H54 (cell line): ENCODE measurements around the gene DRICH1.
"Not testable (repeated sequence)": the region's sequence is repeated elsewhere in the genome, so short reads cannot be mapped to it uniquely, and the experiment has no call there.

ENCODE experiments used
- DNase-seq: peaks from one replicate; pipeline ENCODE4 v3.0.0; 2011; ENCODE audit warnings: low spot score, mixed read lengths; ENCODE audit not compliant: insufficient read length
- FAIRE-seq: peaks from 3 replicates; lab custom pipeline; 2011; peaks lifted over from hg19 to GRCh38; lab: Jason Lieb, UNC
- POLR2A ChIP-seq: IDR thresholded peaks from 2 replicates; pipeline ENCODE4 v1.6.1; 2011; ENCODE audit warnings: low read depth, mild to moderate bottlenecking, low read length

DRICH1 gene

DNA sequence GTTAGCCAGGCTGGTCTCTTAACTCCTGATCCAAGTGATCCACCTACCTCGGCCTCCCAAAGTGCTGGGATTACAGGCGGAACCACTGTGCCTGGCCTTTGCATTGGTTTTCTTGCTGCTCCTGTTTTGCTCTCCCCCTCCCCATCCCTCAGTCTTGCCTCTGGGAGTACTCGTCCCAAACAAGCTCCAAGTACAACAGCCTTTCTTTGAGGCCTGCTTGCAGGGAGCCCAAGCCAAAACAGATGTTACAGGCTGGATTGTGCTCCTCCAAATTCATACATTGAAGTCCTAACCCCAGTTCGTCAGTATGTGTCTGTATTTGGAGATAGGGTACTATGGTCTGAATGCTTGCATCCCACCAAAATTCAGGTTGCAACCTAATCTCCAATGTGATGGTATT, 60.6 kb downstream of the DRICH1 start:
- TF ChIP-seq POLR2A = no peak
- FAIRE-seq = no peak
- DNase-seq = no peak

DNA sequence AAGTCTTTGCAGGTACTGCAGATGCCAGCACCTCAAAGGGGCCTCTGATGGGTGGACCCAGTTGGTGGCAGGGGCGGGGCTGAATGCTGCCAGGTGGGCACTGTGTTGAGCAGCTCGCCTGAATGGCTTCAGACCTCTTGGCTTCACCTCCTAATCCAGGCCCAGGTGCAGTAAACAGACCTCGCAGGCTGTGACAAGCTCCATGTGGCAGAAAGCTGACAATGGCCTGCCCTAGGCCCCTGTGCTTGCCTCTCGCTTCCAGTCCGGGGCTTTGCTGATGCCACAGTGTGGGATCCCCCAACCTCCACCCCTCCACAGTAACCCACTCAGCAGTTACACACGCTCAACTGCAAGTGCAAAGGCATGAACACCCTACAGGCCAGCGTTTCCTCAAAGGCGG, 61.4 kb downstream of the DRICH1 start:
- FAIRE-seq = no peak
- no peak for DNase-seq

DNA sequence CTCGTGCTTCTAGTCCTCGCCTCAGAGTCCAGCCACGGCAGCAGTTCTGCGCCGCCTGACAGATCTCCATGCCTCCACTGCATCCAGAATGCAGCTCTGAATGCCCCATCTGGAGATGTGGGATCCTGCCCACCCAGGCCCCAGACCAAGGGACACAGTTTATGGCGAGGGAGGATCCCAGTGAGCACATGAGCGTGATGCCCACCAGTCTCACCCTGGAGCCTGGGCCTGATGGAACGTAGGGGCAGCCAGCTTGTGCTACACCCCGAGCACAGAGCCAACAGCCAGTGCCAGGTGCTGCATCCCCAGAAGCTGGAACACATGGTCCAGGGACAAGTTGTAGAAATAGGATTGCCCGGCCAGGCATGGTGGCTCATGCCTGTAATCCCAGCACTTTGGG, 62.4 kb downstream of the DRICH1 start:
- no peak for FAIRE-seq
- TF ChIP-seq POLR2A = no peak
- no peak for DNase-seq

More for the DNA sequence above, 61.4 kb downstream of the DRICH1 start:
- TF ChIP-seq POLR2A = no peak

DNA sequence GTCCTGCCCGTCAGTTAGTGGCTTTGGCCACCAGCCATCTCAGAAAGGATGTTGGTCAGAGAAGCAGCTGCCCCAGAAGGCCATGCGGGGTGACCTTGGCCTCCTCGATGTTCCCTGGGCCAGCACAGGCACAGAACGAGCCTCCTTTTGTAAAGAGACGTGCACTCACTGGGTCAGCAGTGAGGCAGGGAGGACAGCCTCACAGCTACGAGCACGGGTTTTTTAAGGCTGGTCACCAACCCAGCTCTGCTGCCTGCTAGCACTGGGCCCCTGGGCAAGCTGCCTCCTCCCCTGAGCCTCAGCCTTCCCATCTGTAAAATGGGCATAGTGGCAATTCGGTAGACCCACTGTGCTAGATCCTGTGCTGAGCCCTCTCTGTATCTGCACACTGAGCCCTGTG, 62.8 kb downstream of the DRICH1 start:
- FAIRE-seq = no peak
- TF ChIP-seq POLR2A = no peak
- DNase-seq = no peak

DNA sequence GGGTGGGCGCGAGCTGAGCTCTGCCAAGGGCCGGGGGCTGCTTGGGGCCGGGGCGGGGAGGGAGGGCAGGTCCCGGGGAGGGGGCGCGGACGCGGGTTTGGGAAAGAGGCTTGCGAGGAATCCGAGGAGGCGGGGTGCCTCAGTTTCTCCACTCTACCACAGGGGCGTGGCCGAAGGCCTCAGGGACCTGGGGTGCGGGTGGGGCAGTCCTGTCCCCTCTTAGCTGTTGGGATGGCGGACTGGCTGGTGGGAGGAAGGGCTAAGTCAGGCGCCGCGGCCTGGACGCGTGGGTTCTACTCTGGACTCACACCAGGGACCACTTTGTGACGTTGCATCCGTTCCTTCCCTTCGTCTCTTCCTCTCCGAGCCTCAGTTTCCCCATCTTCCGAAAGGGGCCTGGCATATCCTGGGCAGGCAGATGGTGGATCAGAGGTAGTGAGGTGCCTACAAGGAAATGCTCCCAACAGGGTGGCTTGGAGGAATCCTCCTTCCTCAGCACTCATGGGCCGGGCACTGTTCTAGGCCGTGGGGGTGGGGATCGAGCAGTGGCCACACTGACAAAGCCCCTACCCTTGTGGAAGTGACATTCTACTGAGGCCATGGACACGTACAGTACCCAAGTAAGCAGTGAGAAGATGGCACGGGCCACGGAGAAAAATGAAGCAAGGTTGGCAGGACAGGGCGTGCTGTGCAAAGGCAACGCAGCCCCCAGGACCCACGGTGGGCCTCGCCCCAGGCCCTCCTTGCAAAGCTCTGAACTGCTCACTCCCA, 65.2 kb downstream of the DRICH1 start:
- no peak for FAIRE-seq
- no peak for TF ChIP-seq POLR2A
- DNase-seq = no peak

DNA sequence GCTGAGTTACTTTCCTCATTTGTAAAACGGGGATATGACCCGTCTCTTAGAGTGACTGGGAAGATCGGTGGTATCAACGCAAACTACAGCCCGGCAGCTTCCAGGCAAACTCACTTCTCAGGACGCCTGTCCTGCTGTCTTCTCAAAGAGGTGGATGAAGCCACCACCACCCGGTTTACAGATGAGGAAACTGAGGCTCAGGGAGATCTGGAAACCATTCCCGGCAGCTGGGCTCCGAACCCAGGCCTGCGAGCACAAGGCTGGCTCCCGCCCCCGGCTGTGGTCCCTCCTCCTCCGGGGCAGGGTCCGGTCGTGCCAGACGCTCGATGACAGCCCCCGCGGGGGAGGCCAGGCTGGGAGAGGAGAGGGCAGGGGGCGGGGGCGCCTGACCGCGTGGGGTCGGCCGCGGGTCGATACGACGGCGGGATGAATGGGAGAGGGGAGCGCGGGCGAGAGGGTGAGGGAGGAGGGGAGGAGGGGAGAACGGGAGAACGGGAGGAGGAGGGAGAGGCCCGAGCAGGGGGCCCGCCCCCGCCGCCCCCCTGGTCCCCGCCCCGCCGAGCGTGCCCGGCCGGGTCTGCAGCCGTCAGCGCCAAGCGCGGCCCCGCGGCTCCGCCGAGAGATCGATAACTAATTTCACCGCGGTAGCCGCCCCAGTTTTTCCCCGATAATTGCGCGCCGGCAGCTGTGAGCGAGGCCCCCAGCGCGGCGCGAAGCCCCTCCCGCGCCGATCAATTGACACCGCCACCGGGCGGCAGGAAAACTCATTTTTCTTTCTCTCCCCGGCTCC, 66.0 kb downstream of the DRICH1 start:
- FAIRE-seq (no peak), DNase-seq (no peak)
- no peak for TF ChIP-seq POLR2A

DNA sequence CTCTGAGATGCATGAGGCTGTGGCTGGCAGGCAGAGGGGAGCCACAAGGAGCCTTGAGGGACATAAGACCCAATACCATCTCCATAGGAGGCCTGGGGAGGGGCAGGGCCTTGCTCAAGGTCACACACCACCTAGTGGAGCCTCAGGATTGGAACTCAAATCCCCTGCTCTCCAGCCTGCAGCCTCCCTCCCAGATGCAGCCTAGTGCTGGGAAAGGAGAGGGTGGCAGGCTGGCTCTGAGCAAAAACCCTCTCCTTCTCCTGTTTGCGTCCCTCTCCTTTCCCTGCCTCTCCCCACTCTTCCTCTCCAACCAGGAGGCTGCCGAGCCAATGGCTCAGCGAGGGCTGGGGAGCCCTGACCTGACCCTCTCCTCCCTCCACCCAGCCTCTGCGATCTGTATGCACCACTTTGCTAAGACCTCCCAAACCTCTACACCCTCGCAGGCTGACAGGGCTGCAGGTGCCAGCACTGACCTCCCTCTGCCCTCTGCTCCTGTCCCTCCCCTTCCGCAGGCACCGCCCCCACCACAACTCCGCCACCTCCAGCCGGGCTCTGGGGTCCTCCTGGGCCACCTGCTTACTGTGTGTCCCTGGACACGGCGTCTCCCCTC, 66.7 kb downstream of the DRICH1 start:
- no peak for TF ChIP-seq POLR2A
- FAIRE-seq (no peak), DNase-seq (no peak)

DNA sequence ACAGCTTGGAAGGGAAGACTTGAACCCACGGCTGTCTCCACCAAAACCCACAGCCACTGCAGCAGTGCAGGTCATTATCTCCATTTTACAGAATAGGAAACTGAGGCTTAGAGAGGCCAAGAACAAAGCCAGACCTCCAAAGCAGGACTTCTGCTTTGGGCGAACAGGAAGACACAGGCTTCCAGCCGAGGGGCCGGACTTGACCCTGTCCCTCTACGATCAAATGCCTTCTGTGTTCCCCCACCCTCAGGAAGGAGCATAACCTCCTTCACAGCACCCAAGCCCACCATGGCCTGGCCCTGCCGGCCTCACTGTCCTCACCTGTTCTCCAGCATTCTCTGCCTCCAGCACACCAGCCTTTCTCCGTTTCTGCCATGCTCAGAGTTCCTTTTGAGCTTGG, 67.8 kb downstream of the DRICH1 start:
- DNase-seq = no peak
- FAIRE-seq = no peak
- no peak for TF ChIP-seq POLR2A

DNA sequence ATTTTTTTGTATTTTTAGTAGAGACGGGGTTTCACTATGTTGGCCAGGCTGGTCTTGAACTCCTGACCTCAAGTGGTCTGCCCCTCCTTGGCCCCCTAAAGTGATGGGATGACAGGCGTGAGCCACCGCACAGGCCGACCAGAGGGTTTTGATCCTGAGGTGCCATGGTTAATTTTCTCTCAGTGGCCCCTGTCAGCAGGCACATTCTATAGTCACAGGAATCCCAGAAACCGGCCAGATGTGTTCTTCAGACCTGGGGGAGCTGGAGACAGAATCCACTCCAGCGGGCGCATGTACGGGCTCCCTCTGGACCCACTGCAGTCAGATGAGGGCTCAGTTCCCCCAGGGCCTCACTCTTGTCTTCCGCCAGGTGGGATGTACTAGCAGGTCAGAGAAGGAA, 69.0 kb downstream of the DRICH1 start:
- FAIRE-seq (no peak), DNase-seq (no peak)
- no peak for TF ChIP-seq POLR2A

DNA sequence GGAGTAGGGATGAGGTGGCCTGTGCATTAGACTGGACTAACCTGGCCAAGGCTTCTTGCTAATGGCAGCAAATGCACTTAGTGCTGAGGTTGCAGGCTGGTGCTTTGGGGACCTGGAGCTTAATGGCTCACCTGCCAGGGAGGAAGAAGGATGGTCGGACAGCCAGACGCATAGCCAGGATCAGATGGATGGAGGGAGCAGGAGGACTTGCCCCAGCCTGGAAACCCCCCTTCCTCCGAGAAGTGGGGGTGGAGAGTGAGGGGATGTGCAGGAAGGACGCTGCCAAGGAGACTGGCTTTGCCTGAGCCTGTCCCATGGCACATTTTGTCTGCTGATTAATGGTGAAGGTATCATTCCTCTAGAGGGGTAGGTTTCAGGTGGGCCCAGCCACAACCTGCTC, 69.9 kb downstream of the DRICH1 start:
- FAIRE-seq (no peak), DNase-seq (no peak)
- TF ChIP-seq POLR2A = no peak

DNA sequence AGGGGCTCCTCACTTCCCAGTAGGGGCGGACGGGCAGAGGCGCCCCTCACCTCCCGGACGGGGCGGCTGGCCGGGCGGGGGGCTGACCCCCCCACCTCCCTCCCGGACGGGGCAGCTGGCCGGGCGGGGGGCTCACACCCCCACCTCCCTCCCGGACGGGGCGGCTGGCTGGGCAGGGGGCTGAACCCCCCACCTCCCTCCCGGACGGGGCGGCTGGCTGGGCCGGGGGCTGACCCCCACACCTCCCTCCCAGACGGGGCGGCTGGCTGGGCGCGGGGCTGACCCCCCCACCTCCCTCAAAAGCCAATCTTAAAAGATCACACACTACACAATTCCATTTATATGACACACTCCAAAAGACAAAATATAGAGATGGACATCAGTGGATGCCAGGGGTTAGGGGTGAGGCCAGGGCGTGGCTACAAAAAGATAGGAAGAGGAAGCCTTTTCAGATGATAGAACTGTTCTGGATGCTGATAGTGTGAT, 71.1 kb downstream of the DRICH1 start:
- not testable (repeated sequence) for DNase-seq, FAIRE-seq

DNA sequence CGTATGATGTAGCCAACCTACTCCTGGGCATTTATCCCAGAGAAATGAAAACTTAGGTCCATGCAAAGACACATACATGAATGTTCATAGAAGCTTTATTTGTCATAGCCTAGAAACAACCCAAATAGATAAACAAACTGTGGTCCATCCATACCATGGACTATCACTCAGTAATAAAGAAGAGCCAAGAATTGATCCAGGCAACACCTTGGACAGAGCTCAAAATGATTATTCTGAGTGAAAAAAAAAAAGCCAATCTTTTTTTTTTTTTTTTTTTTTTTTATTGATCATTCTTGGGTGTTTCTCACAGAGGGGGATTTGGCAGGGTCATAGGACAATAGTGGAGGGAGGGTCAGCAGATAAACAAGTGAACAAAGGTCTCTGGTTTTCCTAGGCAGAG, 71.9 kb downstream of the DRICH1 start:
- DNase-seq, FAIRE-seq: not testable (repeated sequence)
